SK-N-SH (cell line): ENCODE data around the gene KEAP1. TPM values are rescaled to one million over a fixed set of nuclear protein-coding genes. Genes with fewer than 3 reads are reported as not detected.

Experiments used
- CTCF ChIA-PET: fragments of 300-600, 350-600 bp; formaldehyde crosslinking; extraction: SDS; loops from one replicate; lab custom pipeline; 2021; lab: Yijun Ruan, JAX
- POLR2A ChIA-PET: fragments of 350-600 bp; sonication (Branson Sonifier 250); formaldehyde crosslinking; extraction: SDS; loops from one replicate; lab custom pipeline; 2020; ENCODE audit warnings: antibody characterized with exemption, inconsistent platforms; lab: Yijun Ruan, JAX
- DNase-seq: peaks from one replicate; pipeline ENCODE4 v3.0.0; 2012
- H2AFZ ChIP-seq: fragments of 200-600 bp; sonication (generic); 2 replicates; pipeline ENCODE4 v1.8.1; 2016; ENCODE audit warnings: antibody characterized with exemption, mild to moderate bottlenecking, low read depth
- H3F3A ChIP-seq: fragments of 200-600 bp; sonication (generic); replicated peaks from 2 replicates; pipeline ENCODE3; 2016; ENCODE audit warnings: antibody characterized with exemption, mild to moderate bottlenecking; ENCODE audit not compliant: insufficient read depth
- H3K27ac ChIP-seq, 2 experiments: fragments of 200-500 bp in 1 of 2; fragments of 200-600 bp in 1 of 2; sonication (Bioruptor generic) in 1 of 2; sonication (generic), shearing (Covaris generic) in 1 of 2; 2 replicates each; pipeline versions ENCODE4 v1.5.1 to v1.6.1; 2014 to 2016; ENCODE audit warnings: low read depth in 2 of 2, inconsistent platforms in 1 of 2, low read length in 1 of 2, mild to moderate bottlenecking in 1 of 2, mixed read lengths in 1 of 2
- H3K27me3 ChIP-seq: fragments of 200-600 bp; sonication (generic), shearing (Covaris generic); 2 replicates; pipeline ENCODE4 v1.6.1; 2016; ENCODE audit warnings: mixed run types; ENCODE audit not compliant: insufficient read depth
- H3K36me3 ChIP-seq, 2 experiments: fragments of 200-500 bp in 1 of 2; fragments of 200-600 bp in 1 of 2; sonication (Bioruptor generic) in 1 of 2; sonication (generic) in 1 of 2; replicated peaks in 1 of 2; 2 replicates each; pipeline versions ENCODE3 to v1.5.1; 2014 to 2016; ENCODE audit warnings: low read length in 1 of 2, mild to moderate bottlenecking in 1 of 2; ENCODE audit not compliant: insufficient read depth in 2 of 2, control insufficient read depth in 1 of 2
- H3K4me1 ChIP-seq, 2 experiments: fragments of 200-500 bp in 1 of 2; fragments of 200-600 bp in 1 of 2; sonication (Bioruptor generic) in 1 of 2; sonication (generic), shearing (Covaris generic) in 1 of 2; 2 replicates each; pipeline versions ENCODE4 v1.5.1 to v1.6.1; 2014 to 2016; ENCODE audit warnings: low read depth in 1 of 2, low read length in 1 of 2, mixed run types in 1 of 2; ENCODE audit not compliant: insufficient read depth in 2 of 2, control insufficient read depth in 1 of 2
- H3K4me2 ChIP-seq: fragments of 200-600 bp; sonication (generic), shearing (Covaris generic); 2 replicates; pipeline ENCODE4 v1.6.1; 2017; ENCODE audit warnings: mixed run types
- H3K4me3 ChIP-seq, 2 experiments: fragments of 200-500 bp in 1 of 2; fragments of 200-600 bp in 1 of 2; sonication (Bioruptor generic) in 1 of 2; sonication (generic), shearing (Covaris generic) in 1 of 2; 2 replicates each; pipeline versions ENCODE4 v1.5.1 to v1.8.1; 2014 to 2016; ENCODE audit warnings: low read depth in 2 of 2, inconsistent platforms in 1 of 2, low read length in 1 of 2, mild to moderate bottlenecking in 1 of 2, mixed read lengths in 1 of 2, moderate library complexity in 1 of 2
- H3K79me2 ChIP-seq: fragments of 200-600 bp; sonication (generic); 2 replicates; pipeline ENCODE4 v1.8.1; 2017; ENCODE audit warnings: mild to moderate bottlenecking; ENCODE audit not compliant: insufficient read depth
- H3K9ac ChIP-seq: fragments of 200-600 bp; sonication (generic); 2 replicates; pipeline ENCODE4 v1.6.1; 2017; ENCODE audit warnings: mixed run types
- H3K9me2 ChIP-seq: fragments of 200-600 bp; sonication (generic); 2 replicates; pipeline ENCODE4 v1.6.1; 2017; ENCODE audit warnings: mixed run types
- H3K9me3 ChIP-seq: fragments of 200-600 bp; sonication (generic); 2 replicates; pipeline ENCODE4 v1.6.1; 2017; ENCODE audit warnings: mixed run types, mild to moderate bottlenecking, moderate library complexity
- H4K20me1 ChIP-seq: fragments of 200-600 bp; sonication (generic); 2 replicates; pipeline ENCODE4 v1.6.1; 2017; ENCODE audit warnings: mild to moderate bottlenecking, mixed run types; ENCODE audit not compliant: insufficient read depth
- EP300 ChIP-seq, 2 experiments: IDR thresholded peaks; 2 replicates each; pipeline versions ENCODE4 v1.4.0 to v1.6.1; 2012; ENCODE audit warnings: borderline replicate concordance in 1 of 2, low read depth in 1 of 2, low read length in 1 of 2
- FOXM1 ChIP-seq: IDR thresholded peaks from 2 replicates; pipeline ENCODE4 v1.4.0; 2012; ENCODE audit warnings: low read depth, mild to moderate bottlenecking
- GABPA ChIP-seq: IDR thresholded peaks from 2 replicates; pipeline ENCODE4 v1.4.0; 2012; ENCODE audit warnings: low read depth, mild to moderate bottlenecking
- MEF2A ChIP-seq: IDR thresholded peaks from 2 replicates; pipeline ENCODE4 v1.4.0; 2012; ENCODE audit warnings: low read depth, borderline replicate concordance
- NFIC ChIP-seq: IDR thresholded peaks from 2 replicates; pipeline ENCODE4 v1.4.0; 2012; ENCODE audit warnings: borderline replicate concordance
- POLR2AphosphoS5 ChIP-seq: IDR thresholded peaks from 2 replicates; pipeline ENCODE4 v1.6.1; 2012; ENCODE audit warnings: low read depth, low read length
- RAD21 ChIP-seq: IDR thresholded peaks from 2 replicates; pipeline ENCODE4 v1.6.1; 2012; ENCODE audit warnings: mild to moderate bottlenecking, low read length
- RFX5 ChIP-seq: IDR thresholded peaks from 2 replicates; pipeline ENCODE4 v1.6.1; 2012; ENCODE audit warnings: mild to moderate bottlenecking, improper control_type of control experiment, low read length
- RXRA ChIP-seq: IDR thresholded peaks from 2 replicates; pipeline ENCODE4 v1.4.0; 2012; ENCODE audit warnings: low read depth, mild to moderate bottlenecking, borderline replicate concordance
- SMC3 ChIP-seq: IDR thresholded peaks from 2 replicates; pipeline ENCODE4 v1.6.1; 2012; ENCODE audit warnings: low read depth, low read length, improper control_type of control experiment
- TAF1 ChIP-seq: IDR thresholded peaks from 2 replicates; pipeline ENCODE4 v1.6.1; 2012; ENCODE audit warnings: low read depth, mild to moderate bottlenecking, low read length, moderate library complexity, borderline replicate concordance
- TCF12 ChIP-seq: IDR thresholded peaks from 2 replicates; pipeline ENCODE4 v1.4.0; 2012
- TEAD4 ChIP-seq: IDR thresholded peaks from 2 replicates; pipeline ENCODE4 v1.4.0; 2012; ENCODE audit warnings: mild to moderate bottlenecking, borderline replicate concordance; ENCODE audit not compliant: insufficient read depth
- USF1 ChIP-seq: IDR thresholded peaks from 2 replicates; pipeline ENCODE4 v1.4.0; 2012; ENCODE audit warnings: low read depth, borderline replicate concordance
- USF2 ChIP-seq: fragments of 150-350 bp; IDR thresholded peaks from 2 replicates; pipeline ENCODE4 v1.6.1; 2017; ENCODE audit warnings: antibody characterized with exemption, low read length, low read depth, borderline replicate concordance
- YY1 ChIP-seq: IDR thresholded peaks from 2 replicates; pipeline ENCODE4 v1.4.0; 2012; ENCODE audit warnings: low read depth, mild to moderate bottlenecking
- WGBS: methylation state at CpG from one replicate; pipeline ENCODE4 v1.1.6; 2017; ENCODE audit warnings: low lambda C conversion rate; 5-methylcytosine and 5-hydroxymethylcytosine counted together
- polyA plus RNA-seq, 3 experiments: library from polyadenylated mRNA; depleted of rRNA; stranded (reverse); fragments of >200 nt; gene quantifications; 2 replicates each; pipeline ENCODE4 v1.2.3, GENCODE V29; 2012
- TF ChIP-seq, protein P1 (sequence below): IDR thresholded peaks from 2 replicates; pipeline ENCODE4 v1.4.0; 2012; ENCODE audit warnings: low read depth, borderline replicate concordance
- TF ChIP-seq, protein P2 (sequence below): IDR thresholded peaks from 2 replicates; pipeline ENCODE4 v1.4.0; 2012; ENCODE audit warnings: low read depth

KEAP1 gene
- polyA plus RNA-seq, 1 of the 3 experiments (the other 2 are of a cell fraction): 72.9 TPM

DNA sequence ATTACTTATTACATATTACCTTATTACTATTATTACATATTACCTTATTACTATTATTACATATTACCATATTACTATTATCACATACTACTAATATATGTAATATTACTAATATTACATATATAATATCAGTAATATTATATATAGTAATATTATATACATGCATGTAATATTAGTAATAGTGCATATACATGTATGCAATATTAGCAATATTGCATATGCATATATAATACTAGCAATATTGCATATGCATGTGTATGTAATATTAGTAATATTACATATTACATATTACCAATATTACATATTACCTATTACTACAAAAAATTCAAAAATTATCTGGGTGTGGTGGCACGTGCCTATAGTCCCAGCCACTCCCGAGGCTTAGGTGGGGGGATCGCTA lies 60.5 kb downstream of the KEAP1 start:
- 82% methylated on average over 3 of the region's 3 CpGs for WGBS
- CTCF ChIA-PET: interaction anchor here (0.9 to 2.5 kb wide), 2 partner anchors 26 to 139 kb away, joined by 3 to 6 read pairs; no protein-coding TSS in a partner anchor
- no peak for DNase-seq
- Histone ChIP-seq H4K20me1 (no peaks in the 10 kb centered on the region), H3K79me2 (no peaks in the 10 kb centered on the region), H3F3A (no peaks in the 10 kb centered on the region), H3K9ac (no peak overlapping the region), H3K4me3 (no peak overlapping the region), H3K27me3 (no peaks in the 10 kb centered on the region), H3K9me3 (no peaks in the 10 kb centered on the region), H3K4me2 (no peak overlapping the region), H3K27ac (no peak overlapping the region), H3K36me3 (no peaks in the 10 kb centered on the region), H3K9me2 (no peaks in the 10 kb centered on the region), H2AFZ (no peak overlapping the region), H3K4me1 (no peaks in the 10 kb centered on the region)
- POLR2A ChIA-PET: no interaction called here
- TF ChIP-seq SMC3: no peak
- TF ChIP-seq GABPA: no peak
- TF ChIP-seq, protein P1, sequence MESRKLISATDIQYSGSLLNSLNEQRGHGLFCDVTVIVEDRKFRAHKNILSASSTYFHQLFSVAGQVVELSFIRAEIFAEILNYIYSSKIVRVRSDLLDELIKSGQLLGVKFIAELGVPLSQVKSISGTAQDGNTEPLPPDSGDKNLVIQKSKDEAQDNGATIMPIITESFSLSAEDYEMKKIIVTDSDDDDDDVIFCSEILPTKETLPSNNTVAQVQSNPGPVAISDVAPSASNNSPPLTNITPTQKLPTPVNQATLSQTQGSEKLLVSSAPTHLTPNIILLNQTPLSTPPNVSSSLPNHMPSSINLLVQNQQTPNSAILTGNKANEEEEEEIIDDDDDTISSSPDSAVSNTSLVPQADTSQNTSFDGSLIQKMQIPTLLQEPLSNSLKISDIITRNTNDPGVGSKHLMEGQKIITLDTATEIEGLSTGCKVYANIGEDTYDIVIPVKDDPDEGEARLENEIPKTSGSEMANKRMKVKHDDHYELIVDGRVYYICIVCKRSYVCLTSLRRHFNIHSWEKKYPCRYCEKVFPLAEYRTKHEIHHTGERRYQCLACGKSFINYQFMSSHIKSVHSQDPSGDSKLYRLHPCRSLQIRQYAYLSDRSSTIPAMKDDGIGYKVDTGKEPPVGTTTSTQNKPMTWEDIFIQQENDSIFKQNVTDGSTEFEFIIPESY: no peak
- TF ChIP-seq EP300 (IDR thresholded peaks at IDR 0.05; ENCODE audit: borderline replicate concordance in 1 of 2, low read depth in 1 of 2, low read length in 1 of 2): no peak
- TF ChIP-seq RFX5: no peak
- TF ChIP-seq TAF1: no peak
- TF ChIP-seq, protein P2, sequence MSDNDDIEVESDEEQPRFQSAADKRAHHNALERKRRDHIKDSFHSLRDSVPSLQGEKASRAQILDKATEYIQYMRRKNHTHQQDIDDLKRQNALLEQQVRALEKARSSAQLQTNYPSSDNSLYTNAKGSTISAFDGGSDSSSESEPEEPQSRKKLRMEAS: no peak
- TF ChIP-seq NFIC: no peak
- no peak for TF ChIP-seq RAD21
- TF ChIP-seq YY1: no peak
- TF ChIP-seq TEAD4: no peak
- no peak for TF ChIP-seq RXRA
- no peak for TF ChIP-seq FOXM1
- no peak for TF ChIP-seq USF1
- TF ChIP-seq POLR2AphosphoS5: no peak
- no peak for TF ChIP-seq USF2
- no peak for TF ChIP-seq TCF12
- TF ChIP-seq MEF2A: no peak
